Measurements from ENCODE around the gene CWF19L1. TPM values are rescaled to one million over a fixed set of nuclear protein-coding genes. Genes with fewer than 3 reads are reported as not detected.

The CWF19L1 gene
- total RNA-seq, 2 experiments from 2014 or later, result 47.8 to 51.0 TPM

GRCh38 chr10:100182908-100183307 lies 84.5 kb downstream of the CWF19L1 start:
- intact Hi-C loops (cut with micrococcal nuclease; ENCODE audit: unreplicated experiment), result loop anchor here (10.0 kb wide), 1 partner anchor 192 kb away; no protein-coding TSS in a partner anchor
- H3K4me1 ChIP-seq (ENCODE audit: insufficient read depth, low read length, poor library complexity, severe bottlenecking), result peaks cover 34% of the 10 kb centered on the region
- peaks cover 66% of the 10 kb centered on the region for H3K79me2 ChIP-seq (ENCODE audit: insufficient read depth, low read depth, low read length)
- no peak for DNase-seq (ENCODE audit: low spot score)
- H3K27ac ChIP-seq (ENCODE audit: low read depth, low read length, poor library complexity, severe bottlenecking), result no peak overlapping the region
- POLR2A ChIA-PET, result no interaction called here
- BruUV-seq (replicated peaks), result no TSS peak
- TF ChIP-seq CTCF (conservative IDR thresholded peaks at IDR 0.05; ENCODE audit: low read length), result no peak
- TF ChIP-seq EZH2phosphoT487 (IDR thresholded peaks at IDR 0.05; ENCODE audit: borderline replicate concordance, low read depth, low read length), result no peak
- H3K9me3 ChIP-seq (ENCODE audit: low read length), result no peaks in the 10 kb centered on the region
- H3K36me3 ChIP-seq (ENCODE audit: insufficient read depth, low read length), result peaks cover 62% of the 10 kb centered on the region
- peaks cover 6% of the 10 kb centered on the region; the same call in 1 of the 2 replicates for H4K20me1 ChIP-seq (ENCODE audit: insufficient read depth, low read length)
- CTCF ChIA-PET (ENCODE audit: unreplicated experiment), result no interaction called here
- H3K4me3 ChIP-seq (ENCODE audit: low read depth, low read length, poor library complexity, severe bottlenecking), result no peak overlapping the region
- H3K4me2 ChIP-seq (ENCODE audit: low read length), result peak overlapping the region; percentile 92; the same call in 1 of the 2 replicates
- H3K9me2 ChIP-seq (ENCODE audit: insufficient read depth, low read length), result no peaks in the 10 kb centered on the region
- no peak overlapping the region for H2AFZ ChIP-seq (ENCODE audit: low read length)

Small RNA genes within 50 kb of the gene (small RNA-seq; reads per million reads assigned to genes)
- gene RNU6-422P, result not detected
- gene SNORA12, result 29.3 reads per million, percentile 98 among the genes with 10 or more reads in this experiment

Other genes with a start within 250 kb of the CWF19L1 start
- not detected in 2 replicates for gene CPN1, start 185.8 kb downstream of the CWF19L1 start, total RNA-seq (2014; rRNA removed; shearing (Covaris generic))
- not detected in 2 replicates for gene CPN1, start 185.8 kb downstream of the CWF19L1 start, total RNA-seq (2022)
- 24.7 and 26.7 TPM in 2 replicates for gene ERLIN1, start 81.6 kb downstream of the CWF19L1 start, total RNA-seq (2014; rRNA removed; shearing (Covaris generic))
- gene ERLIN1, start 81.6 kb downstream of the CWF19L1 start, total RNA-seq (2022), result 24.1 and 25.6 TPM in 2 replicates
- 21.0 and 23.5 TPM in 2 replicates for gene CHUK, start 38.0 kb downstream of the CWF19L1 start, total RNA-seq (2014; rRNA removed; shearing (Covaris generic))
- gene CHUK, start 38.0 kb downstream of the CWF19L1 start, total RNA-seq (2022), result 25.6 and 26.2 TPM in 2 replicates
- 39.7 and 48.7 TPM in 2 replicates for gene BLOC1S2, start 19.0 kb upstream of the CWF19L1 start, total RNA-seq (2014; rRNA removed; shearing (Covaris generic))
- gene BLOC1S2, start 19.0 kb upstream of the CWF19L1 start, total RNA-seq (2022), result 45.3 and 54.8 TPM in 2 replicates
- gene PKD2L1, start 62.6 kb upstream of the CWF19L1 start, total RNA-seq (2014; rRNA removed; shearing (Covaris generic)), result not detected in 2 replicates
- gene PKD2L1, start 62.6 kb upstream of the CWF19L1 start, total RNA-seq (2022), result 0.76 TPM in 1 of 2 replicates, not detected in the other
- gene SCD, start 79.6 kb upstream of the CWF19L1 start, total RNA-seq (2014; rRNA removed; shearing (Covaris generic)), result 66.1 and 76.8 TPM in 2 replicates
- 291 and 327 TPM in 2 replicates for gene SCD, start 79.6 kb upstream of the CWF19L1 start, total RNA-seq (2022)
- not detected in 2 replicates for gene WNT8B, start 195.4 kb upstream of the CWF19L1 start, total RNA-seq (2014; rRNA removed; shearing (Covaris generic))
- not detected in 2 replicates for gene WNT8B, start 195.4 kb upstream of the CWF19L1 start, total RNA-seq (2022)